Middle frontal gyrus (tissue), 1 donor: ENCODE data around the gene MYBPC3.
"Not testable (repeated sequence)": the region's sequence is repeated elsewhere in the genome, so short reads cannot be mapped to it uniquely, and the experiment has no call there.

Source experiments
- DNase-seq: peaks from one replicate; pipeline ENCODE4 v3.0.0-alpha.2; 2015; ENCODE audit warnings: low spot score; ENCODE audit errors: extremely low spot score

The MYBPC3 gene

DNA sequence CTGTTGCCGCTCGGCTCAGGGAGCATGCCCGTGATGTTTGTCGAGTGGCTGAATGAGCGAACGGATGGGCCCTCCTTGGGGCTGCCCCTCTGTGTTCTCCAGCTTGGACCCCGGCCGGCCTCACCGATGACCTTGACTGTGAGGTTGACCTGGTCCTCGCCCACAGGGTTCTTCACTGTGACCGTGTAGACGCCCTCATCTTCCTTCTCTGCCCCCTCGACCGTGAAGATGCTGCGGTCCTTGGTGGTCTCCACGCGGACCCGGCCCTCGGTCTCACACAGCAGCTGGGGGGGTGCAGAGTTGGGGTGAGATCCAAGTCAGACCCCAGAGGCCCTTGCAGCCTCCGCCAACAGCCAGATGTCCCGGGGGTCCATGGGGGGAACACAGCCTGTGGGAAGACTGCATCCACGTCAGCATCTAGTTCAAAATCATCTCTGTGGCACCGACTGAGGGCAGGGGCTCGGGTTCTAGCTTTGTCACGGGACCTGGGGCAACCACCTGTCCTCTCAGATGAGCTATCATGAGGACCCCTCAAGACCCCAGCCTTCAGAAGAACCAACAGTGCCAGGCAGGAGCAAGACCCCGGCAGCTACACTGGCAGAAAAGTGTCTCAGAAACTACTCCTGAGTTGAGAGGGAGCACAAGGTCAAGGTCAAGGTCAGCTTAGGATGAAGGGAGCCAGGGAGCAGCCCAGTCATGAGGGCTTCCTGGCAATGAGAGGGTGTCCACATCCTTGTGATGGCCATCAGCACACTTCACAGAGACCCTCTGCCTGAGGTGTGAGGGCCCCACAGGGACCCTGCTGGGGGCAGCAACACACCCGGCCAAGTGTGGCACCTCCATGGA, 13.9 kb downstream of the MYBPC3 start:
- no peak for DNase-seq

GRCh38 chr11:47337229-47337924, 15.1 kb downstream of the MYBPC3 start:
- DNase-seq: no peak

GRCh38 chr11:47336595-47336994, 15.9 kb downstream of the MYBPC3 start:
- DNase-seq: no peak

- DNase-seq: no peak
Measured at GRCh38 chr11:47335733-47336132, 16.8 kb downstream of the MYBPC3 start.

GRCh38 chr11:47334699-47335411, 17.6 kb downstream of the MYBPC3 start:
- not testable (repeated sequence) for DNase-seq

GRCh38 chr11:47333886-47334443, 18.5 kb downstream of the MYBPC3 start:
- DNase-seq: no peak

DNA sequence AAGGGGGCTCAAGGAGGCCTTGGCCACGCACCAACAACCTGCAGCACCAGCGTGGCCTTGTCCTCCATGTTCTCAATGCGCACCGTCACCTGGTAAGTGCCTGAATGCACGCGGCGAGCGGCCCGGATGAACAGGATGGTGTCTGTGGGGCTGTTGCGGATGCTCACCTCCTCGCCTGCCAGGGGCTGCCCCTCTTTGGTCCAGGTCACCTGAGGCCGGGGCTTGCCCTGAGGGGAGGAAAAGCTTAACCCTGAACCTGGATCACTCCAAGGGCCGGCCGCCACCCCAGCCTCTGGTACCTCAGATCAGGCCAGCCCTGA, 19.0 kb downstream of the MYBPC3 start:
- no peak for DNase-seq

DNA sequence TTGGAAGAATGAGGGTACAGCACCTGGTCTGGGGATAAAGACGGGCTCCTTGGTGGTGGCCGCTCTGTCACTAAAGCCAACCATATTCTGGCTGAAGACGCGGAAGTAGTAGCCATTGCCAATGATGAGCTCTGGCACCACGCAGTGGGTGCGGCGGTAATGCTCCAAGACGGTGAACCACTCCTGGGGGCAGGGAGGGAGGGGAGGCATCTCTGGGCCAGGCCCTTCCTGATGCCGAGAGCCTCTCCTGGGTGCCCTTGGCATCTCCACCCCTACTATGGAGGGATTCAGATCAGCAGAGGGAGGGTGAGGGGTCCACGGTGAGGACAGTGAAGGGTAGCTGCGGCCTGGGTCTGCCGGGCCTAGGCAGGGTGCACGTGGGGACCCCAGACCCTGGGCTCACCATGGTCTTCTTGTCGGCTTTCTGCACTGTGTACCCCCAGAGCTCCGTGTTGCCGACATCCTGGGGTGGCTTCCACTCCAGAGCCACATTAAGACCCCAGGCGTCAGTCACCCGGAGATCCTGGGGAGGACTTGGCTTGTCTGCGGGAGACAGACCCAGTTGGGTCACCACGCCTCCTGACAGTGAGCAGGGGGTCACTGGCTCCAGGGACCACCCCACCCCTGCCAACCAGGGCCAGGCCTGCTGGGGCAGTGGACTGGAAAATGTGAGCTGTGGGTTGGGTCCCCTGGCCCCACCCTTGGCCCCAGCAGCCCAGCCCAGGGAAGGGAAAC, 19.5 kb downstream of the MYBPC3 start:
- no peak for DNase-seq

GRCh38 chr11:47332303-47332711, 20.2 kb downstream of the MYBPC3 start:
- no peak for DNase-seq

DNA sequence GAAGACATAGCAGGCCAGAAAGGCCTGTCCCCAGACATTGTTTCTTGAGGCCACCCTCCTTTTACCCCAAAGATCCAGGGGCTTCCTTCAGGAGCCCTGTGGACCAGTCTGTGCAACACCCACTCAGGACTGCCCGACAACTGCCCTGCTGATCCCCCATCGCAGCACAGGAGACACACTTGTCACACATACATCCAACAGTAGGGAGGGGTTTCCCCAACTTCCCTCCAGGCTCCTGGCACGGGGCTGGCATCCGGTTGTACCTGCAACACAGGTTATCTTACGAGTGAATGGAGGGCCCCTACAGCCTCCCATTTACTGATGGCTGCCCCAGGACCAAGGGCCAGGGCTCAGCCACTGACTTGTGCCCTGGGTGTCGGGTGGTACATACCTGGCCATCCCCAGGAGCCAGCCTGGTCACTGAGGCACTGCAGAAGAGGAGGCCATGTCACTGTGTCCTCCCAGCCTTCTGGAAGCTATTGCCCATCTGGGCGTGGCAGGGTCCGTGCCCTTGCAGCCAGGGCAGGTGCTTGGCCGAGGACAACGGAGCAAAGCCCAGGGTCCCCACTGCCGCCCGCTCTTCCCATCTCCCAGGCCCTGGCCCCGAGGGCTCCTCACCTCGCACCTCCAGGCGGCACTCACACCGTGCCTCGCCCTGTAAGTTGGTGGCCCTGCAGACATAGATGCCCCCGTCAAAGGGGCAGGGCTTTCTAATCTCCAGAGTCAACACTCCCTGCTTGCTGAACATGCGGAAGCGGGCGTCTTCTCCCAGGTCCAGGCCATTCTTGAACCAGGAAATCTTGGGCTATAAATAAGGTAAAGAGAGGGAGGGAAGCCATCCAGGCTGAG, 20.8 kb downstream of the MYBPC3 start:
- DNase-seq: no peak

DNA sequence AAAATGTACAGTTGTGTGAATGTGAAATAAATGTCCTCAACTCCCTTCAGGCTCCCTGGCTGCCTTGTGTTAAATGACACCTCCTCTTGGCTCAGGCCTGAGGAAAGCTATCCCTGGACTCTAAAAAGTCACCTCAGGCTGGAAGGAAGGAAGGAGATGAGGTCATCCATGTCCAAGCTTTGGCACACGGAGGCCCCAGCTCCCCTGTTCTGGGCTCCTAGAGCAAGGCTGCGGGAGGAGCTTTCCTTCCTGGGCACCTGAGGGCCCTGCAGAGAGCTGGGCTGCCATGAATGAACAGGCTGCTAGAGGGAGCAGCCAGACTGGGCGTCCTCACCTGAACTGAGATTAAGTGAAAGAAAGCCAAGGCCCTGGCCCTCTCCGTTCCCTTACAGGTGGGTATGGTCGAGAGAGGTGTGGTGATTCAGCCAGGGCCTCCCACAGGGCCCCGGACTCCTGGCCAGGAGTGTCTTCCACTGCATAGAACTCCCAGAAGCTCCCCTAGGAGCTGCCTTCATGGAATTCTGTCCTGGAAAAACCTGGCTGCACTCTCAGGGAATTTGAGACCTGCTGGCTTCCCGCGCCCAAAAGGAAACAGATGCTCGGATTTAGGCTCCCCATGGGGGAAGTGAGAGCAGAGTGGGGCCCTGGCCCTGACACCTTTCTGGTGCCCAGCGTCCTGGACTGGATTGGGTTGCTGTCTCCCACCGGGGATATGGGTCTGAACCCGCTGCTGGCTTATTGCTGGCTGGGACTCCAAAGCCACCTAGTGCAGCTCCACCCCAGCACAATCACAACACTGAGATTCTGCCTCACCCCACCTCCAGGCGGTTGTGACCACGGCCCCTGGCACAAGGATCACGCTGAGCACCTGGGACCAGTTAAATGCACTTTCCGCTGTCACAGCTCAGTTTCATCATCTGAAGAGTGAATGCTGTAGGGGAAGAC, 22.2 kb downstream of the MYBPC3 start:
- DNase-seq: no peak

DNA sequence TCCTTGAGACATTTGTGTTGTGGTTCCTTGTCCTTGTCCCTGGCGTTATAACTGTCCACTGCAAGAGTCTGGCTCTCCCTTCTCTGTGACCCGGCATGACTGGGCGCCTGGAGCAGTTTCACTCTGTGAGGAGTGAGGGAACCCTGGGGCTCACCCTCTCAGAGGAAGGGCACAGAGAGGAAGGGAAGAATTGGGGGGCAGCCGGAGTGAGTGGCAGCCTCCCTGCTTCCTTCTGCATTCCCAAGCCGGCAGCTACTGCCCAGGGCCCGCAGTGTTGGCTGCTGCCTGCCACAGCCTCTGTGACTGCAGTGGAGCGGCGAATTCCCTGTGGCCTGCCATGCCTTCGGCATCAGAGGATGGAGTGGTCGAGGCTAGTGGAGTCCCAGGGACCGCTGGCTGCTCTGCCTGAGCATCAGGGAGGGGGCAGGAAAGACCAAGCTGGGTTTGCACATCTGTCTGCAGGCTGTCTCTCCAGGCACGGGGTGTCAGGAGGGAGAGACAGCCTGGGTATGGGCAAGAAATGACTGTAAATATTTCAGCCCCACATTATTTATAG, 23.0 kb downstream of the MYBPC3 start:
- no peak for DNase-seq

GRCh38 chr11:47328449-47329390, 23.8 kb downstream of the MYBPC3 start:
- DNase-seq: no peak

GRCh38 chr11:47327949-47328348, 24.6 kb downstream of the MYBPC3 start:
- no peak for DNase-seq

GRCh38 chr11:47327025-47327424, 25.5 kb downstream of the MYBPC3 start:
- no peak for DNase-seq

- no peak for DNase-seq
Measured at GRCh38 chr11:47326198-47326597, 26.3 kb downstream of the MYBPC3 start.

GRCh38 chr11:47325271-47326041, 27.0 kb downstream of the MYBPC3 start:
- DNase-seq: no peak
